ENCODE measurements around the gene CHRNB4.

Gene CHRNB4

DNA sequence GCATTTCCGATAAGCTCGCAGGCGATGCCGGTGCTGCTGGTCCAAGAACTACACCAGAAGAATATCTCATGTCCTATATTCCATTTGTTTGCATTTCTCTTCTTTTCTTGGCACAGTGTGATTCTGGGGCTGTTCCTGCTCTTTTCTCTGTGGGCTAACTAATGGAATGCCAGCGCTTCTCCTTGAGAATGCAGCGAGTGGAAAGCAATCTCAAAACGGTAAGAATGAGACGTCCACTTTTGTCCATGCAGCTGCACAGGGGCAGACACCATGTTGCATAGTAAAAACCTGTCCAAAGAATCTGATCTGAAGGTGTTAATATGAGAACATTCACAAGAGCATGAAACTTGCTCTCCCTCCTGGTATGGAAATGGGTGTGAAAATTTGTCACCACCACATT, 13.7 kb downstream of the CHRNB4 start:
- H3K9me2 ChIP-seq (replicated peaks; ENCODE audit: control insufficient read depth, low read length): no peaks in the 10 kb centered on the region
- H3K27me3 ChIP-seq (ENCODE audit: control insufficient read depth, low read length): peaks cover 2% of the 10 kb centered on the region; the same call in 1 of the 2 replicates
- TF ChIP-seq EZH2phosphoT487 (IDR thresholded peaks at IDR 0.05; ENCODE audit: borderline replicate concordance, low read length): no peak
- TF ChIP-seq, protein P1, sequence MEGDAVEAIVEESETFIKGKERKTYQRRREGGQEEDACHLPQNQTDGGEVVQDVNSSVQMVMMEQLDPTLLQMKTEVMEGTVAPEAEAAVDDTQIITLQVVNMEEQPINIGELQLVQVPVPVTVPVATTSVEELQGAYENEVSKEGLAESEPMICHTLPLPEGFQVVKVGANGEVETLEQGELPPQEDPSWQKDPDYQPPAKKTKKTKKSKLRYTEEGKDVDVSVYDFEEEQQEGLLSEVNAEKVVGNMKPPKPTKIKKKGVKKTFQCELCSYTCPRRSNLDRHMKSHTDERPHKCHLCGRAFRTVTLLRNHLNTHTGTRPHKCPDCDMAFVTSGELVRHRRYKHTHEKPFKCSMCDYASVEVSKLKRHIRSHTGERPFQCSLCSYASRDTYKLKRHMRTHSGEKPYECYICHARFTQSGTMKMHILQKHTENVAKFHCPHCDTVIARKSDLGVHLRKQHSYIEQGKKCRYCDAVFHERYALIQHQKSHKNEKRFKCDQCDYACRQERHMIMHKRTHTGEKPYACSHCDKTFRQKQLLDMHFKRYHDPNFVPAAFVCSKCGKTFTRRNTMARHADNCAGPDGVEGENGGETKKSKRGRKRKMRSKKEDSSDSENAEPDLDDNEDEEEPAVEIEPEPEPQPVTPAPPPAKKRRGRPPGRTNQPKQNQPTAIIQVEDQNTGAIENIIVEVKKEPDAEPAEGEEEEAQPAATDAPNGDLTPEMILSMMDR (IDR thresholded peaks at IDR 0.05; ENCODE audit: low read depth, low read length, poor library complexity, severe bottlenecking): no peak
- no peaks in the 10 kb centered on the region for H4K20me1 ChIP-seq (ENCODE audit: control insufficient read depth, insufficient read depth, low read depth, low read length)
- no peak overlapping the region for H3K4me2 ChIP-seq (ENCODE audit: low read length)
- no peaks in the 10 kb centered on the region for H3K79me2 ChIP-seq (ENCODE audit: control insufficient read depth, low read length)
- no peaks in the 10 kb centered on the region for H3K36me3 ChIP-seq (ENCODE audit: control insufficient read depth, low read length)
- no peaks in the 10 kb centered on the region for H3K4me1 ChIP-seq (ENCODE audit: control insufficient read depth, low read length)
- H3K9me3 ChIP-seq (ENCODE audit: control insufficient read depth, insufficient read depth, low read length): no peaks in the 10 kb centered on the region
- no peak overlapping the region for H3K4me3 ChIP-seq (ENCODE audit: low read length)
- no peak overlapping the region for H3K27ac ChIP-seq (ENCODE audit: low read depth, low read length)
- H3F3A ChIP-seq (ENCODE audit: control insufficient read depth, insufficient read depth): no peaks in the 10 kb centered on the region

DNA sequence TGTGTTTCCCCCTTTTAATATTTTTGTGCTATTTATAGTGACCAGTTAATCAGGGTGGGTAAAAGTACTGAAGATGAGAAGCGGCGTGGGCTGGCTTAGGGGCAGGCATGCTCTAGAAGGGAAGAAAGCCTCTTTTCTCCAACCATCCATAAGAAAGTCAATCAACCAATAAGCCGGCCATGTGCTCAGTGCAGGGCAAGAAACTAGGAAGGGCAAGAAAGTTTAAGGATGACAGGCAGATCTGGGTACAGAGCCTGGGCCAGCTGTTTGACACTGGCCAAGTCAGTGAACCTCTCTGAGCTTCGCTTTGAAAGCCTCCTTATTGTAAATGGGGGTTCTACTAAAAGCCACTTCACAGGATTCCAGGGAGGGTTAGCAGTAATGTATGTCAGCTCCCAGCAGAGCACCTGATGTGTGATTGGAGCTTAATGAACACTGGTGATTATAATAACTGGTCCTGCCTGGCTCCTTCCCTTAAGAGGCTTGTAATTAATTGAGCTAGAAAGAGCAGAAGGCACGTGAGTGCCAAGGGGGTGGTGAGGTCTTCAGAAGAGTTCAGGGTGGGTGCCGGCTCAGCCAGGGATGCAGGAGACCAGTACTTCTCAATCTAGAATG, 14.5 kb downstream of the CHRNB4 start:
- H3K79me2 ChIP-seq (ENCODE audit: control insufficient read depth, low read length): no peaks in the 10 kb centered on the region
- no peaks in the 10 kb centered on the region for H3K9me2 ChIP-seq (replicated peaks; ENCODE audit: control insufficient read depth, low read length)
- TF ChIP-seq, protein P1 (IDR thresholded peaks at IDR 0.05; ENCODE audit: low read depth, low read length, poor library complexity, severe bottlenecking): no peak
- TF ChIP-seq EZH2phosphoT487 (IDR thresholded peaks at IDR 0.05; ENCODE audit: borderline replicate concordance, low read length): no peak
- no peak overlapping the region for H3K27ac ChIP-seq (ENCODE audit: low read depth, low read length)
- H3K9me3 ChIP-seq (ENCODE audit: control insufficient read depth, insufficient read depth, low read length): no peaks in the 10 kb centered on the region
- H3K4me2 ChIP-seq (ENCODE audit: low read length): no peak overlapping the region
- H3K4me3 ChIP-seq (ENCODE audit: low read length): no peak overlapping the region
- no peaks in the 10 kb centered on the region for H3K4me1 ChIP-seq (ENCODE audit: control insufficient read depth, low read length)
- no peaks in the 10 kb centered on the region for H3F3A ChIP-seq (ENCODE audit: control insufficient read depth, insufficient read depth)
- H4K20me1 ChIP-seq (ENCODE audit: control insufficient read depth, insufficient read depth, low read depth, low read length): no peaks in the 10 kb centered on the region
- H3K27me3 ChIP-seq (ENCODE audit: control insufficient read depth, low read length): peaks cover 2% of the 10 kb centered on the region; the same call in 1 of the 2 replicates
- no peaks in the 10 kb centered on the region for H3K36me3 ChIP-seq (ENCODE audit: control insufficient read depth, low read length)

DNA sequence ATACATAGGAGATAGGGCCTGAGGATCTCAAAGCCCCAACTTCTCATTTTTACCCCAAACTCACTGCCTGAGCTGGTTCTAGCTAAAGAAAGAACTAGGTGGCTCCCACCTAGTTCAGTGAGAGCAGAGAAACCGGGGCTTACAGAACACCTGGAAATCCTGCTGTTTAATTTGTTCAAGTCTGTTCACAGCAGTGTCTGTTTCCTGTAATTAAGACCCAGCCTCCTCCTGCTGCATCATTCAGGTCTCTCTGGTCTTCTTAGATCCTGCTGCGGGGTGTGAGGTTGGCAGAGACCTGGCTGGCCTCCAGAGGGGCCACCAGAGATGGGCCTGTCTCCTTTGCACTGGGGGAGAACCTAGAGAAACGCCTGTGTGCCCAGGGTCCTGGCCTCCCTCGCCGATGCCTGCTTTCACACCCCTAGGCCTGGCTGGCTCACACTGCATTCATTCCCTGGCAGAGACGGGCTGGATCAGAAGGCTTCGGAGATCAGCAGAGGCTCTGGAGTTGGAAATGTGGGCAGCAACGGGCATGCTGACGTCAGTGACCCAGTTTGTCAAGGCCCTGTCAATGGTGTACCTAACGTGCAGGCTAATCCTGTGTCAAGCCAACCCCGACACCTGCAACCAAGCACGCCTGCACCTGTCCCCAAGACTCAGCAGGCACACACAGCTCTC, 15.3 kb downstream of the CHRNB4 start:
- TF ChIP-seq, protein P1 (IDR thresholded peaks at IDR 0.05; ENCODE audit: low read depth, low read length, poor library complexity, severe bottlenecking): no peak
- no peak for TF ChIP-seq EZH2phosphoT487 (IDR thresholded peaks at IDR 0.05; ENCODE audit: borderline replicate concordance, low read length)
- H4K20me1 ChIP-seq (ENCODE audit: control insufficient read depth, insufficient read depth, low read depth, low read length): no peaks in the 10 kb centered on the region
- no peaks in the 10 kb centered on the region for H3K36me3 ChIP-seq (ENCODE audit: control insufficient read depth, low read length)
- peaks cover 2% of the 10 kb centered on the region; the same call in 1 of the 2 replicates for H3K27me3 ChIP-seq (ENCODE audit: control insufficient read depth, low read length)
- no peak overlapping the region for H3K4me3 ChIP-seq (ENCODE audit: low read length)
- H3K4me2 ChIP-seq (ENCODE audit: low read length): no peak overlapping the region
- H3K9me2 ChIP-seq (replicated peaks; ENCODE audit: control insufficient read depth, low read length): no peaks in the 10 kb centered on the region
- no peaks in the 10 kb centered on the region for H3K9me3 ChIP-seq (ENCODE audit: control insufficient read depth, insufficient read depth, low read length)
- H3K27ac ChIP-seq (ENCODE audit: low read depth, low read length): no peak overlapping the region
- H3K4me1 ChIP-seq (ENCODE audit: control insufficient read depth, low read length): no peaks in the 10 kb centered on the region
- no peaks in the 10 kb centered on the region for H3F3A ChIP-seq (ENCODE audit: control insufficient read depth, insufficient read depth)
- no peaks in the 10 kb centered on the region for H3K79me2 ChIP-seq (ENCODE audit: control insufficient read depth, low read length)
